SJCRH30 (cell line): ENCODE results near the gene PGLYRP1. TPM values are rescaled to one million over a fixed set of nuclear protein-coding genes. Genes with fewer than 3 reads are reported as not detected.

Experiments used
- DNase-seq, 2 experiments: peaks; one replicate each; pipeline ENCODE4 v3.0.0-alpha.2; 2015 to 2020
- H3K27ac ChIP-seq: fragments of 250-450 bp; sonication (Bioruptor Pico); 2 replicates; pipeline ENCODE4 v1.5.1; 2020; ENCODE audit warnings: mild to moderate bottlenecking, moderate library complexity
- H3K27me3 ChIP-seq: fragments of 250-450 bp; sonication (Bioruptor Pico); 2 replicates; pipeline ENCODE4 v1.5.1; 2020; ENCODE audit warnings: mild to moderate bottlenecking, moderate library complexity
- H3K36me3 ChIP-seq: fragments of 250-450 bp; sonication (Bioruptor Pico); 2 replicates; pipeline ENCODE4 v1.5.1; 2020; ENCODE audit warnings: mild to moderate bottlenecking, moderate library complexity
- H3K4me1 ChIP-seq: fragments of 250-450 bp; sonication (Bioruptor Pico); 2 replicates; pipeline ENCODE4 v1.5.1; 2020; ENCODE audit warnings: mild to moderate bottlenecking, moderate library complexity
- H3K4me3 ChIP-seq: fragments of 250-450 bp; sonication (Bioruptor Pico); 2 replicates; pipeline ENCODE4 v1.5.1; 2020; ENCODE audit warnings: mild to moderate bottlenecking, moderate library complexity
- H3K9me3 ChIP-seq: fragments of 250-450 bp; sonication (Bioruptor Pico); replicated peaks from 2 replicates; pipeline ENCODE4 v1.5.1; 2020; ENCODE audit warnings: mild to moderate bottlenecking, moderate library complexity
- total RNA-seq: library from RNA; depleted of rRNA; stranded (reverse); fragments of >200 nt; shearing (Covaris generic); gene quantifications from 2 replicates; pipeline ENCODE4 v1.2.3, GENCODE V29; 2014

Gene PGLYRP1
- total RNA-seq, 1 experiment from 2014 or later, result not detected

GRCh38 chr19:45999653-46000121, 23.2 kb downstream of the PGLYRP1 start:
- no peak overlapping the region for H3K27ac ChIP-seq
- no peak overlapping the region for H3K4me3 ChIP-seq
- DNase-seq, result no peak
- no peaks in the 10 kb centered on the region for H3K9me3 ChIP-seq
- H3K27me3 ChIP-seq, result no peaks in the 10 kb centered on the region
- no peaks in the 10 kb centered on the region for H3K36me3 ChIP-seq
- no peaks in the 10 kb centered on the region for H3K4me1 ChIP-seq

GRCh38 chr19:45998834-45999233, 24.0 kb downstream of the PGLYRP1 start:
- Histone ChIP-seq H3K27ac (no peak overlapping the region), H3K36me3 (no peaks in the 10 kb centered on the region), H3K9me3 (no peaks in the 10 kb centered on the region), H3K4me3 (no peak overlapping the region), H3K4me1 (no peaks in the 10 kb centered on the region), H3K27me3 (no peaks in the 10 kb centered on the region)
- no peak for DNase-seq

DNA sequence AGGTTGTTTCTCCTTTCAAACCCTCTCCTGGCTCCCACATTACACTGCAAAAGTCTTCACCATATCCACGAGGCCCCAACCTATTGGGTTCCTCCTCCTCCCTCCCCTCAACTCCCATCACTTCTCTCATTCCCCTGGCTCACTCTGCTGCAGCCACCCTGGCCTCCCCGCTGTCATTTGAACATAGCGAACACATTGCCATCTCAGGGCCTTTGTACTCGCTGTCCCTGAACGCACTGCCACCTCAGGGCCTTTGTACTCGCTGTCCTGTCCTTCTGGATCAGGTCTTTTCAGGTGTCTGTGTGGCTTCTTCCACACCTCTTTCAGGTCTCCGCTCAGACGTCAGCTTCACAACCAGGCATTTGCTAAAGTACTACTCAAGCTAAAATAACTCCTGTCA, 25.9 kb downstream of the PGLYRP1 start:
- Histone ChIP-seq H3K4me1 (no peaks in the 10 kb centered on the region), H3K9me3 (no peaks in the 10 kb centered on the region), H3K36me3 (no peaks in the 10 kb centered on the region), H3K27ac (no peak overlapping the region), H3K27me3 (no peaks in the 10 kb centered on the region), H3K4me3 (no peak overlapping the region)
- DNase-seq, result no peak

DNA sequence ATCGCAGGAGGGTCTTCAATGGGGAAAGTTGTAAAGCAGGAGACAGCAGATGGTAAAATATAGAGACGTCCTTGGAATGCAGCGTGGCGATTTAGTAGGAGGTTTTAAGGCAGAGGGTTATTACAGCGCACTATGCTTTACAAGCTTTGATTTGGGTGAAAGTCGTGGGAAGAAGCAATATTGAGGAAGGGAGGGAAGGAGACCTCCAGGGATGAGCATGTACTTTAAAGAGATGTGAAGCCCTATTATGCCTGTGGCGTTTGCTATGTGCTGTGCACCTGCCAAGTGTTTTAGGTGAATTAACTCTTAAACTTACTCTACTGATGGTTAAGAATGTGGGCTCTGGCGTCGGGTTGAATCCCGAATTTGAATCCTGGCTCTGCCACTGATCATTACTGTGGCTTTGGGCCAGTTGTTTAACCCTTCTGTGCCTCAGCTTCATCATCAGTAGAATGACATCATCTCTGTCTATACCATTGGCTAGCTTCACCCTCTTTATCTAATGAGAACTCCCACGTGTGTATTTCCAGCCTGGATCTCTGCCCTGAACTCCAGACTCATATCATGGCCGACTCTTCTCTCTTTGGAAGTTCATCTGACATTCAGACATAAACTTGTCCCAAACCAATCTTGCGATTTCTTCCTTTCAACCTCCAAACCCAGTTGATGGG, 27.0 kb downstream of the PGLYRP1 start:
- no peak overlapping the region for H3K27ac ChIP-seq
- peak overlapping the region; percentile 85 for H3K4me3 ChIP-seq
- DNase-seq, result no peak
- no peaks in the 10 kb centered on the region for H3K4me1 ChIP-seq
- H3K27me3 ChIP-seq, result no peaks in the 10 kb centered on the region
- H3K36me3 ChIP-seq, result no peaks in the 10 kb centered on the region
- H3K9me3 ChIP-seq, result no peaks in the 10 kb centered on the region

- no peak within 1 kb of the TSS for H3K27ac ChIP-seq
- peak within 1 kb of the TSS; percentile 85 for H3K4me3 ChIP-seq
Observed at GRCh38 chr19:45994998-45995714, 27.7 kb downstream of the PGLYRP1 start, which contains the start of gene CCDC61. Gene CCDC61, plus strand, starts transcription at chr19:45995467. Its CDS starts 7,552 bp downstream, at chr19:46003019.

DNA sequence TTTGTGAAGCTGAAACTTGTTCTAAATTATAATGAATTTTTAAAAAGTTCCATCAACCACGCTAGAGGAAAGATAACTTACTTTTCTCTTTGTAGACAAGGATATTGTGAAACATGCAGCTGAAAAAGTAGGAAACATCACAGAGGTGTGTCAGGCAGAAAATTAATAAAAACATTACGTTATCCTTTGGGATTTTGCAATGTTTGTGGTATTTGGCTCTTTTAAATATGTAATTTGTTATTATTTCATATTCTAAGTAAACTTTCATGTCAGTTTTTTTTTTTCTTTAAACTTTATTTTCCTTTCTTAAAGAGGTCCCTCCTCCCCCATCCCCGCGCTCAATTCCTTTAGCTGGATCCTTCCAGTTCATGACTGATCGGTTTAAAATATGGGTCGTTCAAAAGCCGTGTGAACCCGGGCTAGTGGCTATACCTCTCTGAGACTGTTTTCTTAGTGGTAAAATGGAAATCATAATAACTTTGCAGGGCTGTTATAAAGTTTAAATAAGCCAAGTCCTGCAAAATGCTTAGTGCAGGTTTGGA, 28.3 kb downstream of the PGLYRP1 start:
- Histone ChIP-seq H3K9me3 (no peaks in the 10 kb centered on the region), H3K4me1 (no peaks in the 10 kb centered on the region), H3K27me3 (no peaks in the 10 kb centered on the region), H3K36me3 (no peaks in the 10 kb centered on the region), H3K4me3 (peak overlapping the region; percentile 56), H3K27ac (no peak overlapping the region)
- no peak for DNase-seq

More at GRCh38 chr19:45994998-45995714, 27.7 kb downstream of the PGLYRP1 start, which contains the start of gene CCDC61:
- Histone ChIP-seq H3K36me3 (no peaks in the 10 kb centered on the region), H3K9me3 (no peaks in the 10 kb centered on the region), H3K4me1 (no peaks in the 10 kb centered on the region), H3K27me3 (no peaks in the 10 kb centered on the region)
- peak; percentile 97 to 100 for DNase-seq

DNA sequence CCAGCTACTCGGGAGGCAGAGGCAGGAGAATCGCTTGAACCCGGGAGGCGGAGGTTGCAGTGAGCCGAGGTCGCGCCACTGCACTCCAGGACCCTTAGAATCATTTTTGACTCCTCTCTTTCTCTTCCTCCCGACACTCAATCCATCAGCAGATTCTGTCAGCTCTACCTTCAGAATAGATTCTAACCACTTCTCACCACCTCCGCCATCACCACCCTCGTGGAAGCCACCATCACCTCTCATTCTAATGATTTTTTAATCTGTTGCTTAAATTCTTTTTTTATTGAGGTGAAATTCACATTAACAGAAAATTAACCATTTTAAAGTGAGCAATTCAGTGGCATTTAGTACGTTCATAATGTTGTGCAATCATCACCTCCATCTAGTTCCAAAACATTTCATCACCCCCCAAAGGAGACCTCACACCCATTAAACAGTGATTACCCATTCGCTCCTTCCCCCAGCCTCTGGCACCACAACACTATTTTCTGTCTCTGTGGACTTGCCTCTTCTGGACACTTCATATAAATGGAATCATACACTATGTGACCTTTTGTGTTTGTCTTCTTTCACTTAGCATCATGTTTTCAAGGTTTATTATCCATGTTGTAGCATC, 32.6 kb downstream of the PGLYRP1 start:
- no peak overlapping the region for H3K4me3 ChIP-seq
- no peaks in the 10 kb centered on the region for H3K9me3 ChIP-seq
- no peak for DNase-seq
- H3K27ac ChIP-seq, result no peak overlapping the region
- no peaks in the 10 kb centered on the region for H3K4me1 ChIP-seq
- H3K27me3 ChIP-seq, result no peaks in the 10 kb centered on the region
- no peaks in the 10 kb centered on the region for H3K36me3 ChIP-seq

- no peak overlapping the region for H3K4me3 ChIP-seq
Observed at GRCh38 chr19:45985321-45985720, 37.5 kb downstream of the PGLYRP1 start.

DNA sequence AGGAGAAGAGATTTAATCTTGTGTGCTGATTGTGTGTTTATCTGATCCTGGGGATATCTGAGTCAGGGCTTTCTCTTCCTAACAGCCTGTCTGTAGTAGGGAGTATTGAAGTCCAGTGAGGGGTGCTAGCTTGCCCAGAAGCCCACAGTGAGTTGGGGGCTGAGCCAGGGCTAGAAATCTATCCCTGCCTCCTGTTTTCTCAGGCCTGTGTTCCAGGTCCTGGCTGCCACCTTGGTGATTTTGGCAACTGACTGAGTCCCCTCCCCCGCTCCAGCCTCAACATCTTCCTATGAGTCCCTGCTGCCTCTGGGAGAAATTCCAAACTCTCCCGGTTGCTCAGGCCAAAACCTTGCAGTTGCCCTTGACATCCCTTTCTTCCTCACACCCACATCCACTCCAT, 41.5 kb downstream of the PGLYRP1 start:
- Histone ChIP-seq H3K4me3 (no peak overlapping the region), H3K4me1 (no peaks in the 10 kb centered on the region), H3K27me3 (no peaks in the 10 kb centered on the region), H3K36me3 (no peaks in the 10 kb centered on the region), H3K27ac (no peak overlapping the region), H3K9me3 (no peaks in the 10 kb centered on the region)
- no peak for DNase-seq

More at GRCh38 chr19:45985321-45985720, 37.5 kb downstream of the PGLYRP1 start:
- Histone ChIP-seq H3K9me3 (no peaks in the 10 kb centered on the region), H3K27me3 (no peaks in the 10 kb centered on the region), H3K36me3 (no peaks in the 10 kb centered on the region), H3K4me1 (no peaks in the 10 kb centered on the region), H3K27ac (no peak overlapping the region)
- DNase-seq, result no peak

- no peak for DNase-seq
- 0 out of 2 replicates have a peak, but pooled peaks cover 4% of the 10 kb centered on the region for H3K27me3 ChIP-seq
- H3K27ac ChIP-seq, result no peak overlapping the region
- H3K4me3 ChIP-seq, result no peak overlapping the region
- H3K4me1 ChIP-seq, result no peaks in the 10 kb centered on the region
- no peaks in the 10 kb centered on the region for H3K9me3 ChIP-seq
- no peaks in the 10 kb centered on the region for H3K36me3 ChIP-seq
Observed at GRCh38 chr19:45978156-45978555, 44.7 kb downstream of the PGLYRP1 start.

DNA sequence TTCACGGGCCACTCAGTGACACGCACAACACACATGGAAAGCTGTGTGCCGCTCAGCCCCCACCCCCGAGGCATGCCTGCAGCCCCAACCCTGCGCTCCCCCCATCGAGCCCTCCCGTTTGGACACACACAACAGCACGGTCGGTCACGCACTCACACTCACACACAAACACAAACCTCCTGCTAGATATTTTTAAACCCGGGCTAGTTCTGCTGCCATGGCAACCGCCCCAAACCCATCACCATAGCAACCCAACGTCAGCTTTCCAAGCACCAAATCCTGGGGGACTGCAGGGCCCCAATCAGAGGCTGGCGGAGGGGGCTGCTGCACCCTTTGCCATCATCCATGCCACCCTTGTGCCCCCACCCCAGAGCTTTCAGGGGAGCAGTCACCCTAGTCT, 46.7 kb downstream of the PGLYRP1 start:
- H3K27me3 ChIP-seq, result peaks cover 16% of the 10 kb centered on the region
- H3K36me3 ChIP-seq, result no peaks in the 10 kb centered on the region
- H3K9me3 ChIP-seq, result no peaks in the 10 kb centered on the region
- DNase-seq, result no peak
- no peak overlapping the region for H3K4me3 ChIP-seq
- no peak overlapping the region for H3K27ac ChIP-seq
- H3K4me1 ChIP-seq, result no peaks in the 10 kb centered on the region

DNA sequence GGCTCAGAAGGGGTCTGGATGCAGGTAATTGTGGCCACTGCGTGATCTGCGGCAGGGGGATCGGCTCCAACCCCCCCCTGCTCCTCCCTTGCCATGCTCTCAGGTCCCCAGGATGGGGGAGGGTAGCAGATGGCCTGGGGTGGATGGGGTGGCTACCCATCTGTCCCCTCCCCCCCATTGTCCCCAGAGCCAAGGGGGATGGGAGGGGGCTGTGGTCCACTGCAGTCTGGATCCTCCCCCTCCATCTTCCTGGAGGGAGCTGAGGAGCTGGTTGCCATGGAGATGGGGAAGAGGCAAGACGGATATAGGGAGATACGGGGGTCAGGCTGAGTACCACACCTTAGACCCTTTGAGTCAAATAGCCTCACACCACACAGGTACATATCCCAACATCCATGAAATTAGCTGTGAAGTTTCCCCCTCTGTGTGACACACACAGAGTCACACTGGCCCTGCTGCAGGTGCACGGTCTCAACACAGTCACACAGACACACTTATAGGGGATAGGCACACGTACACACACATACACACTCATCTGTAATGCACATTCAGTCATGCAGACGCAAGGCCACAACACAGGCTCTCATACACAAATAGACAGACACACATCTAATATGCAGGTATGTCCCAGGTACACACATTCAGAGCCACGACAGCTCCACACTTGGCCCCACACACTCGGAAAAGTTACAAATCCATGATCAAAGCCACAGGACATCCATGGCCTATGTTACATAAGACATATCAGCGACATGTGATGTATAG, 47.4 kb downstream of the PGLYRP1 start:
- DNase-seq, result no peak
- H3K27me3 ChIP-seq, result peaks cover 23% of the 10 kb centered on the region

GRCh38 chr19:45973553-45974338, 49.1 kb downstream of the PGLYRP1 start, which contains the start of gene NOVA2:
Gene NOVA2, minus strand, starts transcription at chr19:45973865. Its CDS starts 514 bp downstream, at chr19:45973351.
- Histone ChIP-seq H3K4me3 (no peak within 1 kb of the TSS), H3K4me1 (no peaks in the 10 kb centered on the region), H3K36me3 (no peaks in the 10 kb centered on the region), H3K27ac (no peak within 1 kb of the TSS), H3K27me3 (peaks cover 28% of the 10 kb centered on the region), H3K9me3 (no peaks in the 10 kb centered on the region)
- DNase-seq, result peak; percentile 24 to 27

More for the DNA sequence above, 47.4 kb downstream of the PGLYRP1 start:
- no peak overlapping the region for H3K27ac ChIP-seq
- no peaks in the 10 kb centered on the region for H3K9me3 ChIP-seq
- no peak overlapping the region for H3K4me3 ChIP-seq
- H3K36me3 ChIP-seq, result no peaks in the 10 kb centered on the region
- no peaks in the 10 kb centered on the region for H3K4me1 ChIP-seq
